Endothelial cell of umbilical vein (primary cell): Measurements from ENCODE around the gene PDS5B. TPM values are rescaled to one million over a fixed set of nuclear protein-coding genes. Genes with fewer than 3 reads are reported as not detected.

Experiments
- BruUV-seq: library from RNA; stranded (reverse); fragments of 400-500 nt; replicated peaks from 2 replicates; lab custom pipeline; 2021; lab: Mats Ljungman, UMichigan
- CTCF ChIA-PET: fragments of 300-600, 350-600 bp; sonication (Branson Sonifier 250); formaldehyde crosslinking; loops from one replicate; lab custom pipeline; 2021; ENCODE audit warnings: antibody characterized with exemption, inconsistent platforms; lab: Charles Lee
- POLR2A ChIA-PET: fragments of 300-600, 350-600 bp; sonication (Branson Sonifier 250); formaldehyde crosslinking; loops from one replicate; lab custom pipeline; 2021; ENCODE audit warnings: antibody characterized with exemption, inconsistent platforms; lab: Charles Lee
- DNase-seq: peaks from one replicate; pipeline ENCODE4 v3.0.0-alpha.2; 2011; ENCODE audit warnings: low read depth, low spot score
- FAIRE-seq: peaks from 2 replicates; lab custom pipeline; 2011; peaks lifted over from hg19 to GRCh38; lab: Jason Lieb, UNC
- H2AFZ ChIP-seq: 2 replicates; pipeline ENCODE4 v1.6.0; 2012; ENCODE audit warnings: low read depth, low read length, control low read depth, inconsistent platforms
- H3K27ac ChIP-seq: 2 replicates; pipeline ENCODE4 v1.5.1; 2011; ENCODE audit warnings: low read depth, mild to moderate bottlenecking, control low read depth, low read length, moderate library complexity; ENCODE audit not compliant: insufficient read depth
- H3K27me3 ChIP-seq, 2 experiments: 2 replicates each; pipeline versions ENCODE4 v1.6.0 to v1.6.1; 2011; ENCODE audit warnings: low read length in 2 of 2, mixed read lengths in 1 of 2; ENCODE audit not compliant: control insufficient read depth in 2 of 2, insufficient read depth in 2 of 2
- H3K36me3 ChIP-seq, 2 experiments: 2 replicates in 1 of 2; 3 replicates in 1 of 2; pipeline ENCODE4 v1.5.1; 2011; ENCODE audit warnings: low read length in 2 of 2, mild to moderate bottlenecking in 1 of 2, moderate library complexity in 1 of 2; ENCODE audit not compliant: control insufficient read depth in 2 of 2, insufficient read depth in 2 of 2; ENCODE audit errors: extremely low read depth in 1 of 2
- H3K4me1 ChIP-seq: 3 replicates; pipeline ENCODE4 v1.5.1; 2011; ENCODE audit warnings: mild to moderate bottlenecking, low read length; ENCODE audit not compliant: control insufficient read depth, insufficient read depth; ENCODE audit errors: extremely low read depth
- H3K4me2 ChIP-seq: 2 replicates; pipeline ENCODE4 v1.6.1; 2011; ENCODE audit warnings: low read length, control low read depth, mixed read lengths; ENCODE audit not compliant: insufficient read depth
- H3K4me3 ChIP-seq, 3 experiments: fragments of 200-600 bp in 1 of 3; sonication (generic), shearing (Covaris generic) in 1 of 3; replicated peaks in 1 of 3; 2 replicates each; pipeline ENCODE4 v1.5.1; 2011 to 2016; ENCODE audit warnings: control low read depth in 3 of 3, low read length in 3 of 3, mild to moderate bottlenecking in 2 of 3, inconsistent platforms in 1 of 3, low read depth in 1 of 3, moderate library complexity in 1 of 3; ENCODE audit not compliant: insufficient read depth in 1 of 3
- H3K79me2 ChIP-seq: 2 replicates; pipeline ENCODE4 v1.6.0; 2012; ENCODE audit warnings: low read length, inconsistent platforms; ENCODE audit not compliant: control insufficient read depth, insufficient read depth
- H3K9ac ChIP-seq: replicated peaks from 2 replicates; pipeline ENCODE3; 2011; ENCODE audit warnings: low read length, control low read depth; ENCODE audit not compliant: insufficient read depth; ENCODE audit errors: extremely low read depth
- H3K9me1 ChIP-seq: replicated peaks from 3 replicates; pipeline ENCODE4 v1.6.0; 2011; ENCODE audit warnings: mild to moderate bottlenecking, low read length; ENCODE audit not compliant: control insufficient read depth, insufficient read depth; ENCODE audit errors: extremely low read depth
- H3K9me3 ChIP-seq: replicated peaks from 2 replicates; pipeline ENCODE4 v1.5.1; 2012; ENCODE audit warnings: low read length, inconsistent platforms; ENCODE audit not compliant: control insufficient read depth, insufficient read depth
- H4K20me1 ChIP-seq: replicated peaks from 2 replicates; pipeline ENCODE3; 2011; ENCODE audit warnings: mild to moderate bottlenecking, low read length; ENCODE audit not compliant: control insufficient read depth, insufficient read depth; ENCODE audit errors: extremely low read depth
- EZH2 ChIP-seq: IDR thresholded peaks from 2 replicates; pipeline ENCODE4 v1.6.1; 2012; ENCODE audit warnings: borderline replicate concordance, low read depth, mild to moderate bottlenecking, moderate library complexity, low read length, inconsistent platforms; ENCODE audit not compliant: severe bottlenecking
- GATA2 ChIP-seq: IDR thresholded peaks from 2 replicates; pipeline ENCODE4 v1.7.0; 2011; ENCODE audit warnings: low read depth, mild to moderate bottlenecking, moderate library complexity, mixed read lengths, low read length; ENCODE audit not compliant: insufficient read length, insufficient read depth
- POLR2A ChIP-seq: IDR thresholded peaks from 2 replicates; pipeline ENCODE4 v1.6.1; 2012; ENCODE audit warnings: low read depth, mild to moderate bottlenecking, control low read depth, low read length
- POLR2AphosphoS5 ChIP-seq: IDR thresholded peaks from 2 replicates; pipeline ENCODE4 v1.6.1; 2012; ENCODE audit warnings: low read depth, mild to moderate bottlenecking, control low read depth, low read length, moderate library complexity; ENCODE audit not compliant: insufficient read depth
- dilution Hi-C: fragments of 300-500 bp; cut with MboI; formaldehyde crosslinking; loops from one replicate; pipeline ENCODE4 v1.15.0; 2019; ENCODE audit warnings: low sequenced_read_pairs; ENCODE audit not compliant: extremely low pct_ligation_motif_present
- intact Hi-C: fragments of 100-400 bp; cut with micrococcal nuclease; formaldehyde crosslinking; loops from one replicate; pipeline ENCODE4 v1.10.0; 2022
- polyA plus RNA-seq, 4 experiments: library from polyadenylated mRNA; depleted of rRNA in 3 of 4; stranded (reverse) in 3 of 4; unstranded in 1 of 4; fragments of >200 nt; gene quantifications; 2 replicates each; pipeline versions ENCODE4 v1.2.1 to v1.2.3, GENCODE V29; 2011 to 2012; ENCODE audit warnings: missing spikeins in 1 of 4
- total RNA-seq: library from RNA; stranded (reverse); gene quantifications from 2 replicates; pipeline ENCODE4 v1.2.3, GENCODE V29; 2021

The PDS5B gene
- total and polyA plus RNA-seq, 2 donors (not counting 3 experiments of a cell fraction or from before 2014, with no cell fraction given), result 3.9 to 40.3 TPM

GRCh38 chr13:32582281-32582680, 4.0 kb upstream of the PDS5B start:
- Histone ChIP-seq H3K9ac (no peak overlapping the region), H3K27ac (no peak overlapping the region), H4K20me1 (no peaks in the 10 kb centered on the region), H3K9me1 (no peaks in the 10 kb centered on the region), H3K4me2 (no peak overlapping the region), H2AFZ (no peak overlapping the region), H3K4me3 (no peak overlapping the region), H3K79me2 (peaks cover 3% of the 10 kb centered on the region), H3K36me3 (no peaks in the 10 kb centered on the region), H3K27me3 (peaks cover 0 to 1% of the 10 kb centered on the region in 2 experiments), H3K4me1 (peaks cover 10% of the 10 kb centered on the region), H3K9me3 (no peaks in the 10 kb centered on the region)
- DNase-seq, result no peak
- intact Hi-C loops, result loop anchor here (2.0 to 10.0 kb wide), 3 partner anchors 201 to 603 kb away; no protein-coding TSS in a partner anchor
- ChIA-PET POLR2A (no interaction called here), CTCF (interaction anchor here (0.6 to 8.2 kb wide), 24 partner anchors 10 to 1142 kb away, joined by 3 to 437 read pairs (median 5); partner anchors contain the start of genes BRCA2 and ZAR1L)
- dilution Hi-C loops, result no loop called here
- no peak for FAIRE-seq
- no TSS peak for BruUV-seq
- TF ChIP-seq EZH2 (no peak), GATA2 (no peak), POLR2AphosphoS5 (no peak)

- no peak for FAIRE-seq
- POLR2A ChIA-PET, result no interaction called here
Observed at GRCh38 chr13:32582991-32583390, 3.3 kb upstream of the PDS5B start.

More at GRCh38 chr13:32582991-32583390, 3.3 kb upstream of the PDS5B start:
- Histone ChIP-seq H3K4me2 (no peak overlapping the region), H3K4me1 (peaks cover 12% of the 10 kb centered on the region), H4K20me1 (no peaks in the 10 kb centered on the region), H3K79me2 (peaks cover 10% of the 10 kb centered on the region), H3K27ac (no peak overlapping the region), H3K9me1 (no peaks in the 10 kb centered on the region), H3K9ac (no peak overlapping the region), H3K36me3 (no peaks in the 10 kb centered on the region), H3K9me3 (no peaks in the 10 kb centered on the region), H2AFZ (no peak overlapping the region), H3K27me3 (peaks cover 0 to 1% of the 10 kb centered on the region in 2 experiments), H3K4me3 (no peak overlapping the region)
- dilution Hi-C loops (no loop called here), intact Hi-C loops (loop anchor here (2.0 to 10.0 kb wide), 3 partner anchors 202 to 602 kb away; no protein-coding TSS in a partner anchor)
- CTCF ChIA-PET, result interaction anchor here (0.9 to 8.2 kb wide), 9 partner anchors 16 to 677 kb away, joined by 3 to 437 read pairs (median 11); no protein-coding TSS in a partner anchor
- no peak for TF ChIP-seq POLR2A
- no peak for TF ChIP-seq GATA2
- no peak for TF ChIP-seq POLR2AphosphoS5
- no TSS peak for BruUV-seq
- no peak for DNase-seq
